Activated CD4-positive, CD25-positive, alpha-beta regulatory T cell treated with anti-CD3 and anti-CD28 coated beads, Interleukin-2, amount 50 U/mL, for 72 hours (primary cell): ENCODE data around the gene UBE3D.
"Not testable (repeated sequence)": the region's sequence is repeated elsewhere in the genome, so short reads cannot be mapped to it uniquely, and the experiment has no call there.

ENCODE experiments used
- DNase-seq: peaks from one replicate; pipeline ENCODE4 v3.0.0; 2021

Gene UBE3D

DNA sequence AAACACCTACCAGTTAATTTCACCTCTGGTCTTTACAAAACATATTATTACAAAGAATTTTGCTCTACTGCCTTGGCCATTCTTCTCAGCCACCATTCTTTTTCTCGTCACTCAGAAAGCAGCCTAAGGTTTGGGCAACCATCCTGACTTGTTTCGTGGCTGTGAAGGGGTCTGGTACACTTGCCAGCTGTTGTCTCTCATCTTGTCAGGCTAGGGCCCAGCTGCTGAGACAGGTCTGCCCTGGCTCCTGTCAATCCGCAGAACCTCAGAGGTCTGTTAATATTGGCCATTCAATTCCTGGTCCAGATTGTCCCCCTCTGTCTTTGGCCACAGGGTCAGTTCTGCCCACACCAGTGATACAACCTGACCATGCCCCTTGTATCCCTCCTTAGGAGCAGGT, 197.7 kb downstream of the UBE3D start:
- DNase-seq = no peak

DNA sequence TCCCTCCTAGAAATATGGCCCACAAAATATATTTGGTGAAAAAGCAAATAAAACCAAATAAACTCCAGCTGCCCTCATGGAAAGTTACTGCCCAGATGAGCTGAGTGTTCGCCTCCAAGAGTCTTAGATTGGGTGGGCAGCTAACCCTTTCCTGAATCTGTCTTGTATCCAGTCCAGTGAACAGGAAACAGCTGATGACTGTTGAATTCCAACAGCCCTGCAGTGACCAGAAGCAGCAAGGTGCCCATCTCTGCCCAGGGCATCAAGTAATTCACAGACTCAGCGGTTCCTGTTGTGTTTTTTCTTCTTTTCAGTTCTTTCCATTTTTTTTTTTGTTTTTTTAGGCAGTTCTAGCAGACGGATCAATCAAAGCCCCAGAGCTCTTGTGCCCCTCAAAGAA, 199.2 kb downstream of the UBE3D start:
- DNase-seq = no peak

DNA sequence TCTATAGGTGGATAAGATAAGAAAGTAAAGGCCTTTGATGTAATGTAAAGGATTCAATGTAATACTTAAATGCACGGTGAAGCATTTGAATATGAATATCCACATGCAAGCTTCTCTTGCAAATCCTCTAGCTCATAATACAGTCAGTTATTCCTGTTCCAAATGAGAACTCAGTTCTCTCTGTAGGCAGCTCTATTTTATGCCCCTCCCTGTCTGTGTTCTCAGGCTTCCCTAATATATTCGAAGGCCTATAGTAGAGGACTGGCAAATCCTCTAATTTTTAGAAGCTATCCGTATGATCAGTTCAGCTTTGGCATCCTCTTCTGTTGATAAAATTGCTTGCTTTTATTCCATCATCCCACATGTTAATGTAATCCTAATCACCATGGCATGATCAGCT, 200.2 kb downstream of the UBE3D start:
- no peak for DNase-seq

DNA sequence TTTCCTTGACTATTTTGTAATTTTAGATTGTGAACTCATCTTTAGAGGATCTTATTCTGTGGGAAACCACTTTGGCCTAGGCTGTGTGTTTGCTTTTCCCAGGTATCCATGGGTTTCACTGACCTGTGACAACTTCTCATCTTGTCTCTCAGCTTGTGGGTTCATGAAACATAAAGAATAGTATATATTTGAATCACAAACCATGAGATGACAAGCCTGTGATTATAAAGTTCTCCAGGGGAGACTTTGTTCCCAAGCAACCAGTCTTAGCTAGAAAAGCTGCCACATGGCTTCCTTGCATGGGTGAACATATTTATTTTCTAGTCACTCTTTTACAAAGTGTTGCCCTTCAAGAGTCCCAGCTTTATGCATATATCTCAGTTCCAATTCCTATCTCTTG, 201.9 kb downstream of the UBE3D start:
- DNase-seq = no peak

DNA sequence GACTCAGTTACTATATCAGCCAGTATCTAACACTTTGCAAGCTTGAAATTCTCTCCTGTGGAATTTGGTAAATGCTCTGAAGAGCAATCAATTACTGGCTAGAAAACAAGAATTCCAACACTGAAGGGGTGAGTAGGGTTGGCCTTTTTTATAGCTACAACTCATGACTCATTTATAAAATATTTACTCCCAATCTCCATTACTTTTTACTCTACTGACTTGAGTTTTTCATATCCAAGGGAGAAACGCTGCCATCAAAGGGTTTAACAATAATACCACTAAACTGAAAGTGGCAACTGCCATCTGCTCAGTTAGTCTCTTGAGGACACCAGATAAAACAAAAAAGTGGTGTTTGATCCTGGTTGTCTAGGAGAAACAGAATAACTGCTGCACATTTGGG, 203.1 kb downstream of the UBE3D start:
- no peak for DNase-seq

DNA sequence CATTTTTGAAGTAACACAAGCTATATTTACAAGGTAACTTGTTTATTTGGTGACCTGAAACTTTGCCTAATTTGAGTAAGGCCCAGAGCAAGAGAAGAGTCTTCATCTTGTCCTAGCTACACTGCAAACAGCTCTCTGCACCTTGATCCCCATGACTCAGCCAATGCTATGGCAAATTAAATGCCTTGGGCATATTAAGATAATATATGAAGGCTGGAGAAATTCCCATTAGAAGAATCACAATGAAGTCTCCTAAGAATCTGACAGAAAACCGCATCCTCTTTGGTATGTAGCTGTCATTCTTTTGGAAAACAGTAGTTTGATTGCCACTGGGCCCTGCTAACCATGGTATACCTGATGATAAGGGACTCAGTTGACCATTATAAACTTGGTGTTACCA, 204.5 kb downstream of the UBE3D start:
- DNase-seq = no peak

DNA sequence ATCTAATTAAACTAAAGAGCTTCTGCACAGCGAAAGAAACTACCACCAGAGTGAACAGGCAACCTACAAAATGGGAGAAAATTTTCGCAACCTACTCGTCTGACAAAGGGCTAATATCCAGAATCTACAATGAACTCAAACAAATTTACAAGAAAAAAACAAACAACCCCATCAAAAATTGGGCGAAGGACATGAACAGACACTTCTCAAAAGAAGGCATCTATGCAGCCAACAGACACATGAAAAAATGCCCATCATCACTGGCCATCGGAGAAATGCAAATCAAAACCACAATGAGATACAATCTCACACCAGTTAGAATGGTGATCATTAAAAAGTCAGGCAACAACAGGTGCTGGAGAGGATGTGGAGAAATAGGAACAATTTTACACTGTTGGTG, 209.6 kb downstream of the UBE3D start:
- not testable (repeated sequence) for DNase-seq

DNA sequence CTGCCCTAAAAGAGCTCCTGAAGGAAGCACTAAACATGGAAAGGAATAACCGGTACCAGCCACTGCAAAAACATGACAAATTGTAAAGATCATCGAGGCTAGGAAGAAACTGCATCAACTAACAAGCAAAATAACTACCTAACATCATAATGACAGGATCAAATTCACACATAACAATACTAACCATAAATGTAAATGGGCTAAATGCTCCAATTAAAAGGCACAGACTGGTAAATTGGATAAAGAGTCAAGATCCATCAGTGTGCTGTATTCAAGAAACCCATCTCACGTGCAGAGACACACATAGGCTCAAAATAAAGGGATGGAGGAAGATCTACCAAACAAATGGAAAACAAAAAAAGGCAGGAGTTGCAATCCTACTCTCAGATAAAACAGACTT, 212.7 kb downstream of the UBE3D start:
- DNase-seq = not testable (repeated sequence)

DNA sequence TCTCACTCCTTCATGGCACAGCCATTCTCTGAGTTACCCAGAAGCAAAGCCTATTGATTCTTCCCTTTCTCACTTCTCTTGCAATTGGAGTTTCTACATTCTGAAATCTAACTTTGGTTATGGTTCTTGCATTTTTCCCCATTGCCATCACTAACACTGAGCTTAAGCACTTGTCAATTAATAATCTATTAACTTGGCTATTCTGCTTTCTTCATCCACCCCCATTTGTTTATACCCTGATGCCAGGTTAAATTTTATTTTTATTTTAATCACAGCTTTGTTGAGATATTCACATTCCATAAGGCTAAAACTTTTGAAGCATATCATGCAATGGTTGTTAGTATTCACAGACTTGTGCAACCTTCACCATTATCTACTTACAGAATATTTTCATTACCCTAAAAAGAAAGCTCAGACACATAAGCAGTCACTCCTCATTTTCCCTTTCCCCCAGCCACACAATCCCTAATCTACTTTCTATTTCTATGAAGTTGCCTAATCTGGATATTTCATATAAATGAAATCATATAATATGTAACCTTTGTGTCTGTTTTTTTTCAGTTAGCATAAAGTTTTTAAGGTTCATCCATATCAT, 222.3 kb downstream of the UBE3D start:
- DNase-seq = no peak

DNA sequence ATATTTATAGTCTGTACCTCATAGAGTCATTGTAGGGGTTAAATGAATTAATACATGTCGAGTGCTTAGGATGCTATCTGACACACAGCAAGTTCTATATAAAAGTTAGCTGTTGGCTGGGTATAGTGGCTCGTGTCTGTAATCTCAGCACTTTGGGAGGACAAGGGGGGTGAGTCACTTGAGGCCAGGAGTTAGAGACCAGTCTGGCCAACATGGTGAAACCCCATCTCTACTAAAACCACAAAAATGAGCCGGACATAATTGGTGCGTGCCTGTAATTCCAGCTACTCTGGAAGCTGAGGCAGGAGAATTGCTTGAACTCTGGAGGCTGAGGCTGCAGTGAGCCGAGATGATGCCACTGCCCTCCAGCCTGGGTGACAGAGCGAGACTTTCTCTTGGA, 222.9 kb downstream of the UBE3D start:
- DNase-seq = no peak
